WTC11 (cell line): ENCODE data around the gene NAV2. TPM values are rescaled to one million over a fixed set of nuclear protein-coding genes. Genes with fewer than 3 reads are reported as not detected.

ENCODE experiments used
- ATAC-seq: fragments of 200-7000 bp; cut with Tn5 transposase; 2 replicates; pipeline ENCODE4 v1.10.0; 2021; ENCODE audit warnings: mild to moderate bottlenecking, moderate library complexity
- CTCF ChIA-PET: fragments of 300-600 bp; sonication (Branson Sonifier 250); formaldehyde crosslinking; loops from one replicate; lab custom pipeline; 2021; ENCODE audit warnings: antibody characterized with exemption; lab: Charles Lee
- POLR2A ChIA-PET: fragments of 350-600 bp; sonication (Branson Sonifier 250); formaldehyde crosslinking; loops from one replicate; lab custom pipeline; 2021; ENCODE audit warnings: antibody characterized with exemption; lab: Charles Lee
- DNase-seq: peaks from one replicate; pipeline ENCODE4 v3.0.0; 2021; ENCODE audit warnings: low spot score
- H3K27ac Mint-ChIP-seq: 2 replicates; pipeline ENCODE4 v1.8.0; 2021; ENCODE audit warnings: mixed read lengths
- H3K27me3 Mint-ChIP-seq: 2 replicates; pipeline ENCODE4 v1.8.0; 2021; ENCODE audit warnings: low read depth, mild to moderate bottlenecking, moderate library complexity, mixed read lengths
- H3K36me3 Mint-ChIP-seq: 2 replicates; pipeline ENCODE4 v1.8.0; 2021; ENCODE audit warnings: mixed read lengths
- H3K4me1 Mint-ChIP-seq: 2 replicates; pipeline ENCODE4 v1.8.0; 2022; ENCODE audit warnings: mixed read lengths
- H3K4me3 Mint-ChIP-seq: 2 replicates; pipeline ENCODE4 v1.8.0; 2021; ENCODE audit warnings: mild to moderate bottlenecking, moderate library complexity, mixed read lengths
- H3K9me3 Mint-ChIP-seq: 2 replicates; pipeline ENCODE4 v1.8.0; 2021; ENCODE audit warnings: mixed read lengths
- ARID4B ChIP-seq: sonication (generic); formaldehyde crosslinking; IDR thresholded peaks from 2 replicates; pipeline ENCODE4 v1.8.0; 2023; ENCODE audit warnings: missing genetic modification reagents, mild to moderate bottlenecking, borderline replicate concordance
- CREM ChIP-seq: sonication (generic); formaldehyde crosslinking; IDR thresholded peaks from 2 replicates; pipeline ENCODE4 v1.8.1; 2022; ENCODE audit warnings: mild to moderate bottlenecking, missing genetic modification reagents, moderate library complexity
- NFATC4 ChIP-seq: fragments of 250-450 bp; sonication (Bioruptor Pico); IDR thresholded peaks from 2 replicates; pipeline ENCODE4 v1.9.0; 2021; ENCODE audit warnings: mild to moderate bottlenecking
- OVOL2 ChIP-seq: fragments of 250-450 bp; sonication (Bioruptor Pico); IDR thresholded peaks from 2 replicates; pipeline ENCODE4 v1.9.0; 2021; ENCODE audit warnings: mild to moderate bottlenecking, borderline replicate concordance
- SOX15 ChIP-seq: fragments of 250-450 bp; sonication (Bioruptor Pico); IDR thresholded peaks from 2 replicates; pipeline ENCODE4 v1.9.0; 2021; ENCODE audit warnings: mild to moderate bottlenecking
- STAT6 ChIP-seq: sonication (generic); formaldehyde crosslinking; conservative IDR thresholded peaks from 2 replicates; pipeline ENCODE4 v1.8.1; 2023; ENCODE audit warnings: mild to moderate bottlenecking, low read depth, missing genetic modification reagents, moderate library complexity
- TEAD4 ChIP-seq: sonication (generic); formaldehyde crosslinking; IDR thresholded peaks from 2 replicates; pipeline ENCODE4 v1.8.0; 2022; ENCODE audit warnings: mild to moderate bottlenecking, missing genetic modification reagents
- ZBTB43 ChIP-seq: sonication (generic); formaldehyde crosslinking; IDR thresholded peaks from 2 replicates; pipeline ENCODE4 v1.8.1; 2023; ENCODE audit warnings: mild to moderate bottlenecking, missing genetic modification reagents
- ZNF281 ChIP-seq: sonication (generic); formaldehyde crosslinking; IDR thresholded peaks from 2 replicates; pipeline ENCODE4 v1.8.0; 2023; ENCODE audit warnings: mild to moderate bottlenecking, missing genetic modification reagents
- ZNF317 ChIP-seq: sonication (generic); formaldehyde crosslinking; IDR thresholded peaks from 2 replicates; pipeline ENCODE4 v1.8.1; 2023; ENCODE audit warnings: low read depth, mild to moderate bottlenecking, moderate library complexity, missing genetic modification reagents, borderline replicate concordance
- ZNF425 ChIP-seq: fragments of 250-450 bp; sonication (Bioruptor Pico); conservative IDR thresholded peaks from 2 replicates; pipeline ENCODE4 v1.9.0; 2021; ENCODE audit warnings: mild to moderate bottlenecking
- total RNA-seq: library from RNA; stranded (reverse); gene quantifications from 3 replicates; pipeline ENCODE4 v1.2.3, GENCODE V29; 2021
- TF ChIP-seq, protein P1 (sequence below): fragments of 250-450 bp; sonication (Bioruptor Pico); IDR thresholded peaks from 2 replicates; pipeline ENCODE4 v2.1.2; 2022; ENCODE audit warnings: mild to moderate bottlenecking, moderate library complexity
- TF ChIP-seq, protein P2 (sequence below): fragments of 250-450 bp; sonication (Bioruptor Pico); IDR thresholded peaks from 2 replicates; pipeline ENCODE4 v1.9.0; 2021; ENCODE audit warnings: moderate library complexity, mild to moderate bottlenecking, inconsistent platforms, borderline replicate concordance
- TF ChIP-seq, protein P3 (sequence below): sonication (generic); formaldehyde crosslinking; IDR thresholded peaks from 2 replicates; pipeline ENCODE4 v1.8.0; 2022; ENCODE audit warnings: mild to moderate bottlenecking, missing genetic modification reagents
- TF ChIP-seq, protein P4 (sequence below): sonication (generic); formaldehyde crosslinking; IDR thresholded peaks from 2 replicates; pipeline ENCODE4 v1.8.1; 2022; ENCODE audit warnings: missing genetic modification reagents, borderline replicate concordance

Gene NAV2
- total RNA-seq, 1 experiment from 2014 or later, result 42.8 TPM

GRCh38 chr11:19881177-19881576, 168.5 kb downstream of the NAV2 start (continued):
- TF ChIP-seq ZNF281 (CRISPR knock-in tag) (no peak), ZNF317 (CRISPR knock-in tag) (no peak), ZNF425 (CRISPR knock-in tag) (no peak), OVOL2 (CRISPR knock-in tag) (no peak), STAT6 (CRISPR knock-in tag) (no peak), SOX15 (CRISPR knock-in tag) (no peak), CREM (no peak), TEAD4 (CRISPR knock-in tag) (no peak), NFATC4 (no peak)
- TF ChIP-seq, protein P1, sequence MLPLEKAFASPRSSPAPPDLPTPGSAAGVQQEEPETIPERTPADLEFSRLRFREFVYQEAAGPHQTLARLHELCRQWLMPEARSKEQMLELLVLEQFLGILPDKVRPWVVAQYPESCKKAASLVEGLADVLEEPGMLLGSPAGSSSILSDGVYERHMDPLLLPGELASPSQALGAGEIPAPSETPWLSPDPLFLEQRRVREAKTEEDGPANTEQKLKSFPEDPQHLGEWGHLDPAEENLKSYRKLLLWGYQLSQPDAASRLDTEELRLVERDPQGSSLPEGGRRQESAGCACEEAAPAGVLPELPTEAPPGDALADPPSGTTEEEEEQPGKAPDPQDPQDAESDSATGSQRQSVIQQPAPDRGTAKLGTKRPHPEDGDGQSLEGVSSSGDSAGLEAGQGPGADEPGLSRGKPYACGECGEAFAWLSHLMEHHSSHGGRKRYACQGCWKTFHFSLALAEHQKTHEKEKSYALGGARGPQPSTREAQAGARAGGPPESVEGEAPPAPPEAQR (CRISPR knock-in tag), result no peak
- TF ChIP-seq, protein P2, sequence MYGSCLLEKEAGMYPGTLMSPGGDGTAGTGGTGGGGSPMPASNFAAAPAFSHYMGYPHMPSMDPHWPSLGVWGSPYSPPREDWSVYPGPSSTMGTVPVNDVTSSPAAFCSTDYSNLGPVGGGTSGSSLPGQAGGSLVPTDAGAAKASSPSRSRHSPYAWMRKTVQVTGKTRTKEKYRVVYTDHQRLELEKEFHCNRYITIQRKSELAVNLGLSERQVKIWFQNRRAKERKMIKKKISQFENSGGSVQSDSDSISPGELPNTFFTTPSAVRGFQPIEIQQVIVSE (CRISPR knock-in tag), result no peak
- TF ChIP-seq, protein P3, sequence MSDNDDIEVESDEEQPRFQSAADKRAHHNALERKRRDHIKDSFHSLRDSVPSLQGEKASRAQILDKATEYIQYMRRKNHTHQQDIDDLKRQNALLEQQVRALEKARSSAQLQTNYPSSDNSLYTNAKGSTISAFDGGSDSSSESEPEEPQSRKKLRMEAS, result no peak

GRCh38 chr11:19882356-19882755, 169.7 kb downstream of the NAV2 start:
- no peak overlapping the region for H3K27ac Mint-ChIP-seq
- H3K4me3 Mint-ChIP-seq, result no peak overlapping the region
- H3K36me3 Mint-ChIP-seq, result peaks cover 33% of the 10 kb centered on the region
- ATAC-seq, result no peak
- peaks cover 20% of the 10 kb centered on the region for H3K4me1 Mint-ChIP-seq
- CTCF ChIA-PET, result no interaction called here
- POLR2A ChIA-PET, result no interaction called here
- H3K27me3 Mint-ChIP-seq, result no peaks in the 10 kb centered on the region
- H3K9me3 Mint-ChIP-seq, result no peaks in the 10 kb centered on the region
- DNase-seq, result no peak
- TF ChIP-seq ZBTB43 (CRISPR knock-in tag) (no peak), STAT6 (CRISPR knock-in tag) (no peak), ARID4B (no peak)
- TF ChIP-seq, protein P4, sequence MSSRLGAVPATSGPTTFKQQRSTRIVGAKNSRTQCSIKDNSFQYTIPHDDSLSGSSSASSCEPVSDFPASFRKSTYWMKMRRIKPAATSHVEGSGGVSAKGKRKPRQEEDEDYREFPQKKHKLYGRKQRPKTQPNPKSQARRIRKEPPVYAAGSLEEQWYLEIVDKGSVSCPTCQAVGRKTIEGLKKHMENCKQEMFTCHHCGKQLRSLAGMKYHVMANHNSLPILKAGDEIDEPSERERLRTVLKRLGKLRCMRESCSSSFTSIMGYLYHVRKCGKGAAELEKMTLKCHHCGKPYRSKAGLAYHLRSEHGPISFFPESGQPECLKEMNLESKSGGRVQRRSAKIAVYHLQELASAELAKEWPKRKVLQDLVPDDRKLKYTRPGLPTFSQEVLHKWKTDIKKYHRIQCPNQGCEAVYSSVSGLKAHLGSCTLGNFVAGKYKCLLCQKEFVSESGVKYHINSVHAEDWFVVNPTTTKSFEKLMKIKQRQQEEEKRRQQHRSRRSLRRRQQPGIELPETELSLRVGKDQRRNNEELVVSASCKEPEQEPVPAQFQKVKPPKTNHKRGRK, result no peak
